Globus pallidus (tissue), 1 donor: Measurements from ENCODE around the gene SERPINA4.

Source experiments
- DNase-seq: peaks from one replicate; pipeline ENCODE4 v3.0.0-alpha.2; 2015; ENCODE audit warnings: low spot score

SERPINA4 gene

GRCh38 chr14:94542811-94543440 is 18.3 kb upstream of the SERPINA4 start:
- no peak for DNase-seq

DNA sequence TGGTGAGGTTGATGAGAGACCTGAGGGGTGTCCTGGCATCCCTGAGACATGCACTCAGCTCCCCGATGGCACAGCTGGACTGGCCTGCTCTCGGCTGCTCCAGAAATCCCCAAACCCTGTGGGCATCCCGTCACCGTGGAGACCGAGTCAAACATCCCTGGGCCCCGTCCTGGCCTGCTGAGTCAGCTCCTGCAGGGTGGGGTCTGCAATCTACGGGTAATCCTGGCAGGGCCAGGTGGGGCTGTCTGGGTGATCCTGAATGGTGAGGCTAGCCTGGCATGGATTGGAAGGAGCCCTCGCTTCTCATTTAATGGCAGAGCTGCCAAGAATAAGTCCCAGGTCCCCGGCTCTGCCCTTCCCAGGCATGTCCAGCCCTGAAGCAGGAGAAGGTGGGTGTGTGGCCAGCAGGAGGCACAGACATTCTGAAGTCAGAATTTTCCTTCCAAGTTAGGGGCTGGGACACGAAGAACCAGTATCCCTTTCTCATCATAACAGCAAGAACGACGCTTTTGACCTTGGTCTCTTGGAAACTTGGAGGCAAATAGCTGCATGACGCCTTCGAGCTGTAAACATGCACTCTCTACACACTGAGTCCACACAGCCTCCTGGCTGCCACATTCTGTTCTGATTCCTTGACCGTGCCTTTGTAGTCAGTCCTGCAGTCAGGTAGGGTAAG is 17.7 kb upstream of the SERPINA4 start:
- DNase-seq: no peak

DNA sequence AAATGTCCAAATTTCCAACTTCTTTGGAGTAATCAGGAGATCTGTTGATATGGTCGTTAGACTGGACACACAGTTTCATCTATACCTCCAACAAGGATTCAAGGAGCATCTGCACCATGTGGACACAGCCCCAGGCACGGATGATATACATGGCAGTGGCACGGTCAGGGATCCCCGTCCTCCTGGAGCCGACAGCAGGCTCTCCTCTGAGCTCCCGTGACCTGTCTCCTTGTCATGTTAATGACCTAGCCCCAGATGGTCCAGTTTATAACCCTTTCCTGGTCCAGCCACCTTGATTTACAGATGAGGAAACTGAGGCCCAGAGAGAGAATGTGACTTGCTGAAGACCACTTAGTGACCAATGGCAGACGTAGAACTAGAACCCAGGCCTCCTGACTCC is 16.5 kb upstream of the SERPINA4 start:
- no peak for DNase-seq

- DNase-seq: no peak
Observed at GRCh38 chr14:94545131-94545841, 16.0 kb upstream of the SERPINA4 start.

GRCh38 chr14:94547151-94547680 is 14.0 kb upstream of the SERPINA4 start:
- no peak for DNase-seq

- no peak for DNase-seq
Observed at GRCh38 chr14:94547726-94548125, 13.5 kb upstream of the SERPINA4 start.

DNA sequence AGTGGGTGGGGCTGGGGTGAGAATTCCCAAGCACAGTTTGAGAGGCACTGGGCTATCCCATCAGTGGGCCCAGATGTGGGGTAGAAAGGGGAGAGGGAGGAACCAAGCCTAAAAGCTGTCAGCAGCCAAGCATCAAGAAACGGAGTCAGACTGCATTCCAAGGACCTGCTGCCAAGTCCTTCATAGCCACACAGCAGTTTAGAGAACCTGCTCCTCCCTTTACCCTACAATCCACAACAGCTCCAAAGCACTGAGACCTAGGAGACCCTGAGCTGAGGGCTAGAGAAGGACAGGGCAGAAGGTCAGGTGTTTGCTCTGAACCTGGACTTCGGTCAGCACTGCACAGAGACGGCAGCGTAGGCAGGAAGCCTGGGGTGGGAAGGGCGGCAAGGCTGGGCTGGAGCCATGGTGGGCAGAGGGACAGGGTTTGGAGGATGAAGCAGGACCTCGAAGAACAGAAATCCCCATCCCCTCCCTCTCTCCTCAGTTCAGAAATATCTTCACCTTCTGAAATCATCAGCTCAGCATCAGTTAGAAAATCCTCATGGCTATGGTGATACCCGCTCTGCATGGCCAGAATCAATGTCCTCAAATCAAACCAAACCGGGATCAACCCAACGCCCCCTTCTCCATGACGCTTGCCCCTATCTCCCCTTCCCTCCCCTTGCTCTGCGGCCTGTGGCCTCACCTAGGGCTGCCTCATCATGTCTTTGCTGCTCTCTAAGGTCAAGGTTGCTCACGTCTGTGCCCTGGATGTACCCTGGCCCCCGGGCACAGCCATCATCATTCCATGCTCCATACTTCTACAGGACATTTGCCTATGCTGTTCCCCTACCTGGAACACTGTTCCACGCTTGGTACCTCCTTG is 12.9 kb upstream of the SERPINA4 start:
- DNase-seq: no peak

GRCh38 chr14:94548999-94549985 is 11.9 kb upstream of the SERPINA4 start:
- peak; percentile 20 for DNase-seq

DNA sequence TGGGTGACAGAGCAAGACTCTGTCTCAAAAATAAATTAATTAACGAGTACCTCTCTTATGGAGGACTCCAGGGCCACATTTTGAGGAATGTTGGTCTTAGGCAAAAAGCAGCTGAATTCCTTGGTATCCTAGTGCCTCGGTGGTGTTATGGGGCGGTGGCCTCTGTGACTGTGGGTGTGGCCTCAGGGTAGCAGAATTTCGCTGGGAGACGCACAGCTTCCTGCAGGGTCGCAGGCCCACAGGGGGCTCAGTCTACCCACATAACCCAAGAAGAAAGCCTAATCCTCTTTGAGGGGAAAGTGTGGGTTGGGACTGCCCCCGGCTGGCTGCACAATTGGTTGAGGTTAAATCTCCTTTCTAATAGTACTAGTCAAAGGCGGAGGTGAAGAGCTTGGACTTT is 11.2 kb upstream of the SERPINA4 start:
- no peak for DNase-seq

- no peak for DNase-seq
Observed at GRCh38 chr14:94555991-94556390, 5.3 kb upstream of the SERPINA4 start.

DNA sequence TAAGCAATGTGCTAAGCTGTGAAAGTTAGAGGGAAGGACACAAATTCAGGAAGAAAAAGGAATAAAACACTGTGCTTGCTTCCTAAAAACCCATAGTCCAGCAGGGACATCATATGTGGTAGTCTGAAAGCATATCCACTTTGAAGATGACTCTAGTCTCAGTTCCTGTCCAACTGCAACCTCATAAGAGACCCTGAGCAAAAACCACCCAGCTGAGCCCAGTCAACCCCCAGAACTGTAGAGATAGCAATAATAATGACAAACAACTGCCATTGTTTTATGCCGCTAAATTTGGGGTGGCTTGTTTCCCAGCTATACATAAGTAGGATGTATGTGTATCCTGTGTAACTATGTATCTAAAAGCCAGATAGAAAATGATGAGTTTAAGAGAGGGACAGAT is 3.9 kb upstream of the SERPINA4 start:
- DNase-seq: no peak

DNA sequence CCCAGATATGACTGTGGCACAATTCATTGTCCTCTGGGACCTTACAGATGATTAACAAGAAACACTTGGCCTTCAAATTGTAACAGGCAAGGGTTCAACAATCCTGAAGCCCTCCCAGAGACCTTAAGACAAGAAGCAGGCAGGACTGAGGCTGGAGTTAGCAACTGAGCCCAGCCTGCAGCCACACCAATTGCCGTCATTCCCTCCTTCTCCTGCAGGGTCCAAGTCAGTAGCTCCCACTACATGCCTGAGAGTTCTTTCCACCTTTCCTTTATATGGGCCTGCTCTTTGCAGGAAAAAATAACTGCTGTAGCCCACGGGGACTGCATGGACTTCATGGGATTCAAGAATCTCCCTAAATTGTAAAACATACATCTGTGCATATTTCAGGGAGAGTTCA is 2.4 kb upstream of the SERPINA4 start:
- no peak for DNase-seq

- DNase-seq: peak; percentile 8
Observed at GRCh38 chr14:94559638-94560290, 1.5 kb upstream of the SERPINA4 start.

DNA sequence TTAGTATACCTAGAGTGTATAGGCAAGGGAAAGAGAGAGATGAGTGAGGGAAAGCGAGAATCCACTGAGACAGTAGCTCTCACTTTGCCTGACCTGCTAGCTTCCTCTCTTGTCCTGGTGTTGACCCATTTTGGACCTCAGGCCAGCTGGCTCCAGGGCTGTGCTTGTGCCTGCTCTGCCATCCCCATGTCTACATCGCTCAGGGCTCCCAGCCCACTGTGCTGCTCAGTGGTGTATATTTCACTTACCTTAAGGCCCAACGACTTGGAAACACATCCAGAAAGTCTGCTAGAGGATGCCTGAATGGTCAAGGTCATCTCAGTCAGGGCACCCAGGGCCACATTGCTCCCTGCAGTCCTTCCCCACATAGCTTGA is 964 bp upstream of the SERPINA4 start:
- DNase-seq: no peak

DNA sequence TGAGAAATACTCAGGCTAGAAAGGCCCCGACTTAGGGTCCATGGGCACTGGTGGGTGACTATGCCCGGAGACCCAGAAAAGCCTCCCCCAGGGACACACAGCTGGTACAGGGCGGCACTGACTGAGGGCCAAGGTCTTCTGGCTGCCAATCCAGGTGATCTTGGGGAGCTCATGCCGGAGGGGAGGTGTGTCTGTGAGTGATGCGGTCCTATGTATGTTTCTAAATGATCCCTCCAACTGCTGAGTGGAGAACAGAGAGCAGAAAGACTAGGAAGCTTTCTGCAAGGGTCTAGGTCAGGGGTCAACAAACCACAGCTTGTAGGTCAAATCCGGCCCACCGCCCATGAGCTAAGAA is 391 bp downstream of the SERPINA4 start:
- DNase-seq: no peak

DNA sequence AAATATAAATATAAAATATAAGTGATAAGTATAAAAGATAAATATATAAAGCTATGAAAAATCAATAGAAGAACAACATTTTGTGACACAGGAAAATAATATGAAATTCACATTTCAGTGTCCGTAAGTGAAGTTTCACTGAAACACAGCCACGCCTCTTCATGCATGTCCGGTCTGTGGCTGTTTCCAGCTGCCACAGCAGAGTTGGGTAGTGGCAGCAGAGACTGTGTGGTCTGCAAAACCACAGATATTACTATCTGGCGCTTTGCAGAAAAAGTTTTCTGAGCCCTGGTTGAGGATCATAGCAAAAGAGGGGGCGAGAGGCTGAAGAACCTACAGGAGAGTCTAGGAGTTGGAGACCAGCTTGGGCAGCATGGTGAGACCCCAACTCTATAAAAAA is 780 bp downstream of the SERPINA4 start:
- DNase-seq: no peak

- DNase-seq: no peak
Observed at GRCh38 chr14:94562941-94563883, 2.0 kb downstream of the SERPINA4 start.

DNA sequence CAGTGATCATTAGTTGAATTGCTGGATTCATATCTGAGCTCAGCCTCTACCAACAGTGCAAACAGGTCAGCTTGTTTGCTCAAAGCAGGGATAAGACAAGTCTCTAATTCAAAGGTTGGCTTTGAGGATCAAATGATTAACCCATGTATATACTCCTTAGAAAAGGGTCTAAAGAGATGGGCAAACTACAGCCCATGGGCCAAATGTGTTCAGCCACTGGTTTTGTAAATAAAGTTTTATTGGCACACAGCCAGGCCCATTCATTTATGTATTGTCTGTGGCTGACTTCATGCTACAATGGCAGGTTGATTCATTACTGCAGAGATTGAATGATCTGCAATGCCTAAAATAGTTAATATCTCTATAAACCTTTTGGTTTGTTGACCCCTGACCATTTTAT is 3.1 kb downstream of the SERPINA4 start:
- no peak for DNase-seq

DNA sequence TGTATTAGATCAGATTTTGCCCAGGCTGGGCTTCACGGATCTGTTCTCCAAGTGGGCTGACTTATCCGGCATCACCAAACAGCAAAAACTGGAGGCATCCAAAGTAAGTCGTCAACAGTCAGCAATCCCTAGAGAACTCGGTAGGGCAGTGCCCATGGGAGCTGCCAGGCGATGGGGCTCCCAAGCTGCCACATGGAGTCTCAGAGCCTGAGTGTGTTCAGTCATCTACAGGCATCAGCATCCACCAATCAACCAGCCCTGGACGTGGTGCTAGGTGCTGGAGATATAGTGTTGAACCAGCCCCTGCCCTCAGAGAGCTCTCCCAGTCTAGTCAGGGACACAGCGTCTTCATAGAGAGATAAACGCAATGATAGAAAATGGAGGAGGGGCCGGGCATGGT is 6.9 kb downstream of the SERPINA4 start:
- no peak for DNase-seq
